Vagina (tissue), 2 donors: ENCODE results near the gene ATP6V0D1. TPM values are rescaled to one million over a fixed set of nuclear protein-coding genes. Genes with fewer than 3 reads are reported as not detected.

Experiments
- DNase-seq, 2 donors: peaks; one replicate each; pipeline ENCODE4 v3.0.0-alpha.2; 2017; ENCODE audit errors: extremely low spot score in 2 of 2
- H3K27ac ChIP-seq: fragments of 200-600 bp; sonication (generic); one replicate; pipeline ENCODE4 v1.5.1; 2019
- H3K27me3 ChIP-seq: fragments of 200-600 bp; sonication (generic); one replicate; pipeline ENCODE4 v1.5.1; 2019
- H3K36me3 ChIP-seq, 2 donors: fragments of 200-600 bp; sonication (generic); one replicate each; pipeline ENCODE4 v1.5.1; 2017 to 2019
- H3K4me1 ChIP-seq: fragments of 200-600 bp; sonication (generic); one replicate; pipeline ENCODE4 v1.5.1; 2019
- H3K4me3 ChIP-seq, 2 donors: fragments of 200-600 bp; sonication (generic); 1 replicate in 1 of 2; 2 replicates in 1 of 2; pipeline ENCODE4 v1.5.1; 2016 to 2019
- H3K9me3 ChIP-seq: fragments of 200-600 bp; sonication (generic); one replicate; pipeline ENCODE4 v1.5.1; 2019
- POLR2A ChIP-seq, 2 donors: fragments of 450-650 bp; IDR thresholded peaks; one replicate each; pipeline ENCODE4 v1.6.1; 2017; ENCODE audit warnings: antibody characterized with exemption in 2 of 2, mild to moderate bottlenecking in 2 of 2, moderate library complexity in 2 of 2
- POLR2AphosphoS5 ChIP-seq, 2 donors: sonication (generic); formaldehyde crosslinking; IDR thresholded peaks; one replicate each; pipeline ENCODE4 v1.9.0; 2017; ENCODE audit warnings: antibody characterized with exemption in 2 of 2, mild to moderate bottlenecking in 2 of 2, low read depth in 1 of 2; ENCODE audit not compliant: insufficient read depth in 1 of 2
- intact Hi-C: fragments of 100-400 bp; cut with DNase I; formaldehyde crosslinking; loops from one replicate; pipeline ENCODE4 v1.15.1; 2023
- total RNA-seq: library from RNA; depleted of rRNA; stranded (reverse); fragments of >200 nt; gene quantifications from one replicate; pipeline ENCODE4 v1.2.3, GENCODE V29; 2016
- TF ChIP-seq, protein P1 (sequence below), 3 experiments: fragments of 450-650 bp in 2 of 3; fragments of 200-600 bp in 1 of 3; sonication (generic) in 1 of 3; IDR thresholded peaks; one replicate each; pipeline ENCODE4 v1.5.1; 2017 to 2019; ENCODE audit warnings: antibody characterized with exemption in 3 of 3, mild to moderate bottlenecking in 2 of 3, moderate library complexity in 2 of 3

The ATP6V0D1 gene
- total RNA-seq, 1 donor from 2014 or later: 110 TPM

DNA sequence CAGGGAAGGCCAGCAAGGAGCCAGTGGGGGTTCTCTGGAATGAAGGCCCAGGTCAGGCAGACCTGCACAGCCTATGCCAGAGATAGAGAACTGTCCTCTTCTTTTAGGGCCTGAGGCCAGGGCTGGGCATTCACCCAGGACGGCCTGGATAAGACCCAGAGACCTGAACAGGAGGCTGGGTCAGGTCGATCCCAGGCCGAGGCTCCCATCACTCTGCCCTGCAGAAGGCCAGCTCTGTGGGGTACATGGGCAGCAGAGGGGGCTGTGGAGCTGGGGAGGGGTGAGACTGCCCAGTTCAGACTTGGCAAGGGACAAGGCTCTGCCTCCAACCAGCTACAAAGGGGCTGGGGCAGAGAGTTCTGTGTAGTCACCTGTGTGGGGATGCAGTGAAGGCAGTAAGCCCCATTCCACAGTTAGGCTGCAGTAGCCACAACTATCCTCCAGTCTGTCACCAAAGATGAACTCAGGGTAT lies 35.5 kb downstream of the ATP6V0D1 start:
- Histone ChIP-seq H3K27me3 (no peaks in the 10 kb centered on the region), H3K27ac (peak overlapping the region; percentile 78), H3K4me1 (peaks cover 96% of the 10 kb centered on the region), H3K9me3 (no peaks in the 10 kb centered on the region), H3K36me3 (peaks cover 0 to 6% of the 10 kb centered on the region in 2 donors), H3K4me3 (no peak overlapping the region)
- intact Hi-C loops: no loop called here
- TF ChIP-seq POLR2A (IDR thresholded peaks at IDR 0.05) (no peak), POLR2AphosphoS5 (IDR thresholded peaks at IDR 0.05; ENCODE audit: insufficient read depth in 1 of 2, low read depth in 1 of 2) (no peak)
- TF ChIP-seq, protein P1, sequence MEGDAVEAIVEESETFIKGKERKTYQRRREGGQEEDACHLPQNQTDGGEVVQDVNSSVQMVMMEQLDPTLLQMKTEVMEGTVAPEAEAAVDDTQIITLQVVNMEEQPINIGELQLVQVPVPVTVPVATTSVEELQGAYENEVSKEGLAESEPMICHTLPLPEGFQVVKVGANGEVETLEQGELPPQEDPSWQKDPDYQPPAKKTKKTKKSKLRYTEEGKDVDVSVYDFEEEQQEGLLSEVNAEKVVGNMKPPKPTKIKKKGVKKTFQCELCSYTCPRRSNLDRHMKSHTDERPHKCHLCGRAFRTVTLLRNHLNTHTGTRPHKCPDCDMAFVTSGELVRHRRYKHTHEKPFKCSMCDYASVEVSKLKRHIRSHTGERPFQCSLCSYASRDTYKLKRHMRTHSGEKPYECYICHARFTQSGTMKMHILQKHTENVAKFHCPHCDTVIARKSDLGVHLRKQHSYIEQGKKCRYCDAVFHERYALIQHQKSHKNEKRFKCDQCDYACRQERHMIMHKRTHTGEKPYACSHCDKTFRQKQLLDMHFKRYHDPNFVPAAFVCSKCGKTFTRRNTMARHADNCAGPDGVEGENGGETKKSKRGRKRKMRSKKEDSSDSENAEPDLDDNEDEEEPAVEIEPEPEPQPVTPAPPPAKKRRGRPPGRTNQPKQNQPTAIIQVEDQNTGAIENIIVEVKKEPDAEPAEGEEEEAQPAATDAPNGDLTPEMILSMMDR (IDR thresholded peaks at IDR 0.05): no peak
- no peak for DNase-seq

DNA sequence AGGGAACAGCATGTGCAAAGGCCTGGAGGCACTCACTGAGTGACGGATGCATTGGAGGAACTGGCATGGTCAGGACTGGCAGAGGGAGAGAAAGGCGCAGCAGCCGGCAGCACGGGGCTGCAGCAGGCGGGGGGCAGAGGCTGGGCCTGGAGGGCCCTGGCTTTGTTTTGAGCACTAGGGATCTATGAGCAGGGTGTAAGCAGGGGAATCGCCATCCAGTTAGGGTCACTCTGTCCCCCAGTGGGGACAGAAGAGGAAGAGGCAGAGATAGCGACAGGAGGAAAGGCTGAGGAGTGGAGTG lies 35.9 kb downstream of the ATP6V0D1 start:
- Histone ChIP-seq H3K27me3 (no peaks in the 10 kb centered on the region), H3K9me3 (no peaks in the 10 kb centered on the region), H3K4me1 (peaks cover 93% of the 10 kb centered on the region), H3K4me3 (no peak overlapping the region), H3K36me3 (peaks cover 0 to 6% of the 10 kb centered on the region in 2 donors), H3K27ac (peak overlapping the region; percentile 78)
- no peak for TF ChIP-seq POLR2AphosphoS5 (IDR thresholded peaks at IDR 0.05; ENCODE audit: insufficient read depth in 1 of 2, low read depth in 1 of 2)
- no peak for TF ChIP-seq POLR2A (IDR thresholded peaks at IDR 0.05)
- DNase-seq: no peak
- intact Hi-C loops: no loop called here

DNA sequence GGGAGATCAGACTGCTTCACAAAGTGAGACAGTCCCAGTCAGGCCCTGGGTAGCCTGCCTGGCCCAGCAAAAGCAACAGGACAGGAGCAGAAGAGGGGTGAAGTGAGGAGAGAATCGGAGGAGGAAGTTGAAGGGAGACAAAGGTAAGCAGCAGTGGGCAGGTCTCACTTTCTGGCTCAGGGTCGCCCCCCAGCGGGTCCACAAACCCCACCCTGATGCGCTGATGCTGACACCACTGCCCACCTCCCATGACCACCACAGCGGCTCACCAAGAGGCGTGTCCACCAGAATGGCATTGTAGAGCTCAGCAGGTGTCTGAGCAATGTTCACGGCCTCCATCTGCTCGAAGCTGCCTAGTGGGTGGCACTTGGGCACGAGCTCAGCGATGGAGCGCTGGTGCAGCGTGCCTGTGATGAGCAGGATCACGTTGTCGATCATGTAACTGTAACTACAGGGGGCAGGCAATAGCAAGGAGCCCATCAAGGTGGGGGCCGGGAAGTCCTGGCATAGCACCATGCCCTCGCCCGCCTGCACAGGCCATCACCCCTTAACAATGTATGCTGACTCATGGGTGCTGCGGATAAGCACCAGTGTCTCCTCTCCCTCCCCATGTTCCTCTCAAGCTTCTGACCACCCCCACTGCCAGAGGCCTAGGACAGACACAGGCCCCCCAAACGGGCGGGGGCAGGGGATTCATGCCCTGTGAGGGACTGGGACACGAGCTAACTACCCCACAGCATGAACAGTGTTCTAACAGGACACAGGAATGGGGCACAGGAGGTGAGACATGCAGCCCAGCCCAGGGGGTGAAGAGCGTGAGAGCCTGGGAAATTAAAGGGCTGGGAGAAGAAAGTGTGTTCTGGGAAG lies 36.5 kb downstream of the ATP6V0D1 start:
- no peak for DNase-seq
- H3K36me3 ChIP-seq: peaks cover 0 to 6% of the 10 kb centered on the region in 2 donors
- intact Hi-C loops: no loop called here
- no peaks in the 10 kb centered on the region for H3K9me3 ChIP-seq
- peak overlapping the region; percentile 78 for H3K27ac ChIP-seq
- peaks cover 87% of the 10 kb centered on the region for H3K4me1 ChIP-seq
- no peak overlapping the region for H3K4me3 ChIP-seq
- TF ChIP-seq POLR2AphosphoS5 (IDR thresholded peaks at IDR 0.05; ENCODE audit: insufficient read depth in 1 of 2, low read depth in 1 of 2) (no peak), POLR2A (IDR thresholded peaks at IDR 0.05) (no peak)
- TF ChIP-seq, protein P1 (IDR thresholded peaks at IDR 0.05): no peak
- H3K27me3 ChIP-seq: no peaks in the 10 kb centered on the region

DNA sequence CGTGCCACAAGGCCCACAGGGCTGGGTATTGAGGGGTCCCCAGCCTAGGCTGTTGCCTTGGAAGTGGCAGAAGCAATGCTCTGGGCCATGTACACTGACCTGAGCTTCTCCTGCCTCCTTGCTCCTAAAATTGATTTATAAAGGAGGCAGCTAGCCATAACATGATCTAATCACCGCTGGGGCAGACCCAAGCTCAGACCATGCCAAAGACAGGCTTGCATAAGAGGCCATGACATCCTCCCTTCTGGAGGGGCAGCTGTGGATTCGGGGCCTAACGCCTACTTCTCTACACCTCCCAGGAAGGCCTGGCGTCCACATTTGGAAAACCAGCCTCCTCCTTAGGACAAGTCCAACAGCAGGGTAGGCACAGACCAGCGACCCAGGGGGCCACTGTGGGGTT lies 37.7 kb downstream of the ATP6V0D1 start:
- peaks cover 0 to 13% of the 10 kb centered on the region in 2 donors for H3K36me3 ChIP-seq
- H3K27me3 ChIP-seq: no peaks in the 10 kb centered on the region
- peak in 1 of 2 donors; percentile 95 for DNase-seq
- H3K4me3 ChIP-seq: no peak overlapping the region
- intact Hi-C loops: no loop called here
- no peak for TF ChIP-seq POLR2A (IDR thresholded peaks at IDR 0.05)
- peak in 1 of 2 donors; percentile 67 for TF ChIP-seq POLR2AphosphoS5 (IDR thresholded peaks at IDR 0.05; ENCODE audit: insufficient read depth in 1 of 2, low read depth in 1 of 2)
- H3K4me1 ChIP-seq: peaks cover 88% of the 10 kb centered on the region
- no peaks in the 10 kb centered on the region for H3K9me3 ChIP-seq
- peak overlapping the region; percentile 78 for H3K27ac ChIP-seq

DNA sequence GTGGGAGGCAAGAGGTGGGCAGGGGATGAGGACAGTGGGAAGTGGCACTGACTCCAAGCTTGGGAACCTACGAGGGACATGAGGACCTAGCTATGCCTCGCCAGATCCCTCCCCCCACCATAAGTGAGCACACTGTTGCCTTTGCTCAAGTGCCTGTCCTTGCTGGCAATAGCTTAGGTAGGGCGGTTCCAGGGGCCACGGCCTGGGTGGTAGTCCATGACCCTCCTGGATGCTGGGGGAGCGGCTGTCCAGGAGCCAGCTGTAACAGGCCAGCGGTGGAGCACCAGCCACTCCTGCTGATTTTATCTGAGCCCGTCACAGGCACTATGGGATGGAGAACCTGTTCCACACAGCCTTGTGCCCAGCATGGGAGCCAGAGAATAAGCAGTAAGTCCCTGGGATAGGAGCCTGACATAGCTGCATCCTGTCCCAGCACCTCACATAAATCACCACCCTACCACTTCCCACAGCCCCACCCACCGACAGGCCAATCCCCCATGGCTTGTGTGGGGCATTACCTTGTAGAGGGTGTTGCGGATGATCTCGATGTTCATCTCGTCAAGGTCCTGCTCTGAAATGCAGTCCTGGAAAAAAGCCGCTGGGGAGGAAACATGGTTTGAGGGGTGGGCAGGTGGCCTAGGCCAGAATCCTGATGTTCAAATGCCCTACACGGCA lies 38.2 kb downstream of the ATP6V0D1 start:
- Histone ChIP-seq H3K4me1 (peaks cover 84% of the 10 kb centered on the region), H3K27ac (peak overlapping the region; percentile 67), H3K4me3 (no peak overlapping the region), H3K27me3 (no peaks in the 10 kb centered on the region), H3K9me3 (no peaks in the 10 kb centered on the region), H3K36me3 (peaks cover 0 to 16% of the 10 kb centered on the region in 2 donors)
- TF ChIP-seq POLR2AphosphoS5 (IDR thresholded peaks at IDR 0.05; ENCODE audit: insufficient read depth in 1 of 2, low read depth in 1 of 2) (no peak), POLR2A (IDR thresholded peaks at IDR 0.05) (no peak)
- TF ChIP-seq, protein P1 (IDR thresholded peaks at IDR 0.05): no peak
- DNase-seq: no peak
- intact Hi-C loops: no loop called here
